GM10266 (cell line): Measurements from ENCODE around the gene FTO.

ENCODE experiments used
- DNase-seq: peaks from one replicate; pipeline ENCODE4 v3.0.0; 2012; ENCODE audit errors: extremely low spot score
- CTCF ChIP-seq: IDR thresholded peaks from 2 replicates; pipeline ENCODE4 v1.5.1; 2012; ENCODE audit warnings: mild to moderate bottlenecking, low read depth; ENCODE audit not compliant: control insufficient read depth, insufficient read depth; ENCODE audit errors: missing control alignments

FTO gene

DNA sequence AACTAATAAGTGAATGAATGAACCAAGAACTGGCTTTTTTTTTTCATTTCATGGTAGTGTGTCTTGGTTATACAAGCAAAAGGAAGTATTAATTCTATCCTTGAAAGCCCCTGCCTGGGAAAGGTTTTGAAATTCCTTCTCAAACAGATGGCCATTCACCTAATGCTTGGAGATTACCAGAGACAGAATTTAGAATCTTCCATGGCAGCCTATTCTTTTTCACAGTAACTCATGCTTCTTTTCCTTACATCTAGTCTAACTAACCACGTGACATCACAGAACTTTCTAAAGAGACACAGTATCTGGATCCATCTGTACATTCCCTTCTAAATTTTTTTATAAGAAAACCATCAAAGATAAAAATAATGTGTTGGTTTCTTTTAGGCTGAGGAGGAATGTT lies 151.6 kb downstream of the FTO start:
- no peak for DNase-seq
- no peak for TF ChIP-seq CTCF

GRCh38 chr16:53859995-53860540 lies 156.1 kb downstream of the FTO start:
- no peak for DNase-seq

GRCh38 chr16:53863861-53864260 lies 159.9 kb downstream of the FTO start:
- no peak for DNase-seq

More at GRCh38 chr16:53859995-53860540, 156.1 kb downstream of the FTO start:
- no peak for TF ChIP-seq CTCF

DNA sequence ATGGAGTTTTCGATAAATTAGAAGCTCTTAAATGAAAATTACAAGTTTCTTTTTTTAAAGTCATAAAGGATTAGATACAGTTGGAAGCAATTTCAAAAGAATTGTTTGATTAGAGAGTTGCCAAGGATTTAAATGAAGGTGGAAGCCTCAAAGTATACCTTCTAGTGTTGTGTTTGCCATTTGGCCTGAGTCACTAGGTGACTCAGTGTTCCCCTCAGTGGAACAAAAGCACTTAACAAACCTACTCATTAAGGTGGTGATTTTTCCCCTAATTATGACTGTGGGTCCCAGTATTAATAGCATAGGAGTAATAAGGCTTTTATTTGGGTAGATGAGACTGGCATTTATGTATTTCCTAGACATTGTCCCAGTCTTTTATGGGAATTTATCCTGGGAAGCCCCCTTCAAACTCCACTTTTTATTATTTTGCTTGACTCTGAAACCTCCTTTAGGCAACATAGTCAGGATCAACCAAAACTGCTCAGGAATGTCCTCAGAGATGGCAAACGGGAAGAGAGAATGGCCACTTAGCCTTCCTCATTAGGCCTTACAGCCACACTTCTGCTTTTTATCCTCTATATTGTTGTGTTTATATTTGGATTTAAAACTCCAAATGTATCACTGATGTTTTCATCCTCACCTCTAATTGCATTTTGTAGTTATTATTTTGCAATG lies 161.0 kb downstream of the FTO start:
- DNase-seq, result no peak
- TF ChIP-seq CTCF, result no peak

More at GRCh38 chr16:53863861-53864260, 159.9 kb downstream of the FTO start:
- TF ChIP-seq CTCF, result no peak

DNA sequence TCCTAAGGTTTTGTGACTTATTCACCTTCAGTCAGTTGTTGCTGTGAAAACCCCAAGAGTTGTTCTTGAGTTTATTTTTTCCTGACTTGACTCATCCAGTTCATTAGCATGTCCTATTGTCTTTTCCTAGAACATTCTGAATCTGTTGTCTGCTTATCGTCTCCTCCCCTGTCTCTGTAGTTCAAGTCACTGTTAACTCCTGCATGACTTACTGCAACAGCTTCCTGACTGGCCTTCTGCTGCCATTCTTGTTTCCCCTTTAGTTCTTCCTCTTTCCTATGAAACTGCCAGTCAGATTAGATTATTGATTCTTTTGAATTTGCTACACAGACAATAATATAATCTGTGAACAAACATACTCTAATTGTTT lies 161.5 kb downstream of the FTO start:
- TF ChIP-seq CTCF, result no peak
- DNase-seq, result peak; percentile 11

GRCh38 chr16:53866520-53866919 lies 162.6 kb downstream of the FTO start:
- no peak for TF ChIP-seq CTCF
- DNase-seq, result no peak

- TF ChIP-seq CTCF, result no peak
- DNase-seq, result no peak
Measured at GRCh38 chr16:53870831-53871230, 166.9 kb downstream of the FTO start.
